Superior temporal gyrus (tissue), 1 donor: ENCODE results near the gene ICA1.
A peak's percentile ranks its signal among the peaks of the same experiment; 100 is the strongest.
"Not testable (repeated sequence)": the region's sequence is repeated elsewhere in the genome, so short reads cannot be mapped to it uniquely, and the experiment has no call there.

Experiments used
- DNase-seq: peaks from one replicate; pipeline ENCODE4 v3.0.0-alpha.2; 2016; ENCODE audit errors: extremely low spot score

The ICA1 gene

DNA sequence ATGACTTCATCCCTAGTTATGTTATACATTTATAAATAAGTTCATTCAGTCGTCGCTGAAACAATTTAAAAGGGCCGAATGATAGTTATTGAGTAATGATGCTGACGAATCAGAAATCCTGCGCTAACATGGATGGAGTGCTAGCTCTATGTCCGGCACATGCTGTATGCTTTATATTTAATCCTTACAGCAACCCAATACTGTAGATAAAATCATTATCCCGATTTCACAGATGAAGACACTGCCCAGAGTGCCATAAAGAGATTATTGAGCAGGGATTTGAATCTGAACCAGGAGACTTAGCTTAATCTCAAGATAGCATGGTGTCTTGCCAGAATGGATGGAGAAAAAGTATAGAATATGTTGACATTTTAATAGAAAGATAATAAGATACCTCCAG lies 1.1 kb upstream of the ICA1 start:
- DNase-seq, result peak; percentile 41

DNA sequence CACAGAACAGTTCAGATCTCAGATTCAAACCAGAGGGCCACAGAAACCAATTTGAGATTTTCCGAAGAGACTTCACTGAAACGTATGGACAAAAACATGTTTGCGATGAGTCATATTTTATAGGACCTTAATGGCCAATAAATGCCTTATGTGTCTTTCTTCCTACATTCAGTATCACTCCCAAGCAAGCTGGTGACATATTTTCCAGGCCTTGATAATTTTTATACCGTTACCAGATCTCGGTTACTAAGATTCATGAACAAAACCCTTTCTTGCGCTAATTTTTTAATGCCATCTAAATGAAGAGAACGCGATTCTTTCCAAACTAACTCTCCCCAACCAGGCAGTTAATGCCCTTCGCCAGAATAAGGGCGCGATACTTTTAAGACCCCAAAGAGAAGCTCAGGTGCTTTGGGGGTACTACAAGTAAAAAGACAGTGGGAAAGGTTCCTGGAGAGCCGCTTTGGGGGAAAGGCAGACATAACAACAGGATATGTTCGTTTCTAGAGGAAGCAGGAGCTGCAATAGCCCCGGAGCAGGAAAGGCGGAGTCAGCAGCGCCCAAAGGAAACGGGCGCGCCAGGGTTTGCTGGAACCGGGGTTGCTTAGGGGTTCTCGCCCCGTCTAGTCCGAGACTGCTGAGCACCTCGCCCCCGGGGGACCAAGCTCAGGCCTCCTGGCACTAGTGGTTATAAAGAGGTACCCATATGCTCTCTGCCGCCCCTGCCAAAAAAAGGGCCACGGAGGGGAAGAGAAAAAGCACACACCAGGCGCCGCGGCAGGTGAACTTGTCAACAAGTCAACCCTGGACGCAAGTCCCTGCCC lies 884 bp downstream of the ICA1 start:
- peak; percentile 43 for DNase-seq

DNA sequence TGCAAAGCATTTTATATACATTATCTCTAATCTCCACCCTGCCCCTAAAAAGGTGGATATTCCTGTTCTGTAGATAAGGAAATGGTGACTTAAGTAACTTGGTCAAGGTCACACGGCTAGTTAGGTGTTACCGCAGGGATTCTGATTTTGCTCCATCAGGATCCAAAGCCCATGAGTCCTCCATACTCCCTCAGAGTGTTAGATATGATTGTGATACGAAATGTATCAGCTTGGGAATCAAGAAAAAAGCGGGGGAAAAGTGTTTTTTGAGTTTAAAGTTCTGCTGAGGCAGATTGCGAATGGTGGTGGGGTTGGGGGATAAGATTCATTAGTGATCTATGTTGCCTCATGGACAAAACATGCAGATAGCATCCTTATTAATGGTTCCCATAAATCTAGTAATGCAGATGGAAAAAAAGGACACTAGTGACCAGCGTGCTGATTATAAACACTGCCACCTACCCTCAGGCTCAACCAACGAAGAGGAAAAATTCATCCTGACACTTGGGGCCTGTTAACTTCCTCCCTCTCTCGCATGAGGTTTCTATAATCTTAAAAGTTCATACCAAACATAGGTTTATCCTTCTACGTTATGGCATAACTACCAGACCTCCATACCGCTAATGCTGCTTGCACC lies 2.3 kb downstream of the ICA1 start:
- no peak for DNase-seq

DNA sequence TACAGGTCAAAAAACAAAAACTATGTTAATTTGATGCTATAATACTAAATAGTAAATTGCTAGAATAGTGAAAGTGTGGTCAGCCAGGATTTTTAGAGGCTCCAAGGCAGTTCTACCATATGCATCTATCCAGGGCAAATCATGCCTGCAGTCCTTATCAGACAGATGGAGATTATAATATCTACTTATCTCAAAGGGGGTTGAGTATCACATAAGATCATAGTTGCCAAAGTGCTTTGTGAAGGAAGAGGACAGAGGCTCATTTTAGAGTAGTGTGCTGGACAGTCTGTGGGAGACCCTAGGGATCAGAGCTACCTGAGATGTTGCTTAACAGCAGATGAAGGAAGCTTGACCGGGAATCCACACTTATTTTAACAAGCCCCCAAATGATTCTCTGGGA lies 3.2 kb downstream of the ICA1 start:
- DNase-seq, result no peak

DNA sequence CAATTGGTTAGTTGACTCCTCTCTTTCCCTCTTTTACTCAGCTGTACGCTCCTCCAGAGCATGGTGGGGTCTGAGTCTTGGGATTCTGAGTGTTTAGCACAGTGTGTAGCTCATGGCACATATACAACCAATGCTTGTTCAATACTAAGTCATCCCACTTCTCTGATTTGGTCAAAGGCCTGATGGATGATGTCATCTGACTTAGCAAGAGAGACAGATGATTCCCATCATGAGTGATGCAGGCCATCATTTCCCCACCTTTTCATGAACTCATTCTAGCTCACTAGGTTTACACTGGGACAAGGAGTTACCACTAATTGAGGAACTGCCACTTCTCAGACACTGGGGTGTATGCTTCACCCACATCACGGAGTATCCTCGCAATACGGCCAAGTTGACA lies 3.8 kb downstream of the ICA1 start:
- no peak for DNase-seq

DNA sequence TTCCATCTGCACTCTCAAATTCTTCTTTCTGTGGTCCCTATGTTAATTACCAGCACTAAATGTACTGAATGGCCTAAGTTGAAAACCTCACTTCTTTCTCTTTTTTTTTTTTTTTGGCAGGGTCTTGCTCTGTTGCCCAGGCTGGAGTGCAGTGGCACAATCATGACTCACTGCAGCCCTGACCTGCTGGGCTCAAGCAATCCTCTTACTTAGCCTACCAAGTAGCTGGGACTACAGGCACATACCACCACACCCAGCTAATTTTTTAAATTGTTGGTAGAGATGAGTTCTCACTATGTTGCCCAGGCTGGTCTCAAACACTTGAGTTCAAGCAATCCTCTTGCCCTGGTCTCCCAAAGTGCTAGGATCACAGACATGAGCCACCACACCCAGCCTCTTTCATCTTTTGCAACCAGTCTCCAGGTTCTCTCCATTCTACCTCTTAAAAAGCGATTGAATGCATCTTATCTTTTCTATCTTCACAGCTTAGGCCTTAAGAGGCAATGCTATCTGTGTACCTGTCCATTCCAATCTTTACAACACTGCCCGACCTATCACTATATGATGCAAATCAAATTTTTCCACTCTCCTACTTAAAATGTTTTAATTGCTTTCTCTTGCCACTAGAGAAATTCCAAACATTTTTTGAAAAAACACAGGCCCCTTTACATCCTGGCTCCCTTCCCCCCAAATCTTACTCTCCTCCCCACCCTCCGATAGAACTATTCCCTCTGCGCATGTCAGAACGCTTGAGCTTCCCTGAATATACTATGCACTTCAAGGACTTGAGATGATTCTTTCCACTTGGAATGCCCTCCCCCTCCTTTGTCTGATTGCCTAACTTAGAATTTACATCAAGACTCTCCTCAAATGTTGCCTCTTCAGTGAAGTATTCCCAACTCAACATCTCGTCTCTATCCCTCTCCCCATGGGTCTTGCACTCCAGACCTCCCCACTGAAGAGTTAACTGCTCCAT lies 6.0 kb downstream of the ICA1 start:
- DNase-seq, result no peak

DNA sequence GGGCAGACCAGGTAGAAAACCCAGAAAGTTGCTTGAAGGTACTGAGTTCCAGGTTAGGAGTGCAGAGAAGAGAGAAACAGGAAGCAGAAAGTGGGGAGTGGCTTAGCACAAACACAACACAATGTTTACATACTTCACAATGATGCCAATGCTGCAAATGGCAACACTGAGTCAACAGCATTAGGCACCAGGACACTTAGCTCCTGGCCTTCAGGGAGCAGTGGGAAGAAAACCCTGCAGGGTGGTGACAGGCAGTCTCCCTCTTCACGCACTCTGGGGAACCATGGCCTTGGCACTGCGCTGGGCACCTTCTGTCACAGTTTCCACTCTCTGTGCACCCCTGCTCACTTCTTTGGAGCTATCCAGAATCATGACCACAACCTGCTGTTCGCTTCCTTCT lies 7.3 kb downstream of the ICA1 start:
- DNase-seq, result no peak

DNA sequence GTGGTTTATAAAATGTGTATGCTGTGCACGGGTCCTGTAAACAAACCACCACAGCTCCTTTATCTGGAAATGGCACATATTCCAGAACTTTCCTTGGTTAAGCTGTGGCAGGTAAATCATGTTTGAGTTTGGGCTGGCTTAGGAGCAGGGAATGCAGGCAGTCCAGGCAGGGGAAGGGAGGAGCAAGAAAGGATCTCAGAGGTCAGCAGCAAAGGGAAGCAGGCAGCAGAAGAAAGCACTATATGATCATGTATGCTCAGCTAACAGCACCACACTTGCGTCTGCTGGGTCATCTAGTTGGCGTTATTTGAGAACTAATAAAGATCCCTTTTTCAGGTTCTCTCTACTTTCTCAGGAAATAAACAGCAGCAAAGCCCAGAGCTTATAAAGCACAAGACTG lies 7.8 kb downstream of the ICA1 start:
- no peak for DNase-seq

DNA sequence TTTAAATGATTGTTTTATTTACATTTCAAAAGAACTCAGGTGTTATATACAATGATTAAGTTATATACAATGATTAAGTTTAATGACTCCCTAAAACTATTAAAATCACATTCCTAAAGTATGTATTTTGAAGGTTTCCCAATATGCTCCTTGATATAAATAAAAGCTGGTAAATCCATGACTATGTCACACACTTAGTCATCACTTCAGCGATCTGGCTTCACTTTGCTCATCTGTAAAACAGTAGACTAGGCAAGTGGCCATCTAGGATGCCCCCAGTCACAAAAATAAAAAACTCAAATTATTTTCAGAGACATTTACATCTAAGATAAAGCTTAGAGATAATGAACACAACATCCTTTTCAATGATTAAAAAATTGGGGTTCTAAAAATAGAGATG lies 10.8 kb downstream of the ICA1 start:
- DNase-seq, result no peak

DNA sequence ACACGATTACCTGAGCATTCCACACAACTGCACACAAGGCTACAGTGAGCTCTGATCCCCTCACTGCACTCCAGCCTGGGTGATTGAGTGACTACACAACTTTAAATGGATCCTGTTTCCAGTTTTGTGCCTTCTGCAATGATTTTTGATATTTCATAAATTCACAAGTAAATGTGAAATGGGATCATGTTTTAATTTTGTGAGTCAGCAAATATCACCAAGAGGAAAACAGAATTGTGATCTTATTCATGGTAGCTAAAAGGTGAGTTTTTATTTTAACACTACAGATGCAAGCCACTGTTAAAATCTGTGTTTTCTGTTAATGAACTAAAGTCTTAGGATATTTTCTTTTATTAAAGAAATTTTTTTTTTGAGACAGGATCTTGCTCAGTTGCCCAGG lies 11.4 kb downstream of the ICA1 start:
- DNase-seq, result no peak

DNA sequence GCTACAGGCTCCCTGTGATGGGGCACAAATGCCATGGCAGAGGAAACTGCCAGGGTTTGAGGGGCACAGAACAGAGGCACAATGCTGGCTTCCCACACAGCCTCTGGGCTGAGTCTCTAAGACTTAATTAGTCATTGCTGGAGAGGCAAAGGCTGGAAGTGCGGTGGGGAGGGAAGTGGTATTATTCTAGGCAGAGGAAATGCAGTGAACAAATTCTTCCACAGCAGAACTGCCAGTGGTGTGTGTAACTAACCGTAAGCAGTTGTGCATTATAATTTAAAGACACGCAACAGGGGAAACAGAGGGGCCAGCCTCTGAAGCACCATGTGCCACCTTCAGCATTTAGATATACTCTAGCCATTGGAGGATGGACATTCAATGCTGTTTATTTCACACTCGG lies 12.8 kb downstream of the ICA1 start:
- no peak for DNase-seq

DNA sequence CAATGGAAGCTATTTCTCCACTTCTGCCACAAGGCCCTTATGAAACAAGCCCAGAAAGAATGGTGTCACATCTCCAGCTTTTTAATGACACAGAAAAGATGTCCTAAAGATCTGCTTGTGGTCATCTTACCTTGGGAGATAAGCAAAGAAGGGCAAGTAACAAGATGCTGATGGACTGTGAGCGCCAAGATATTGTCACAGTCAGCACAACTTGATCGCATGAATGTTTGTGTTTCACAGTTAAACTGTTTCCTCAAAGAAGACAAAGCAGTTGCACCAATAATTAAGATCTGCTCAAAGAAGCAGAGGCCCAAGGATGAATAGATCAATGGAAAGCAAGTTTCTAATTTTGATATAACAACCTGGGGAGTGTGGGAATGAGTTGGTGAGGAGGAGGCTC lies 15.9 kb downstream of the ICA1 start:
- no peak for DNase-seq

DNA sequence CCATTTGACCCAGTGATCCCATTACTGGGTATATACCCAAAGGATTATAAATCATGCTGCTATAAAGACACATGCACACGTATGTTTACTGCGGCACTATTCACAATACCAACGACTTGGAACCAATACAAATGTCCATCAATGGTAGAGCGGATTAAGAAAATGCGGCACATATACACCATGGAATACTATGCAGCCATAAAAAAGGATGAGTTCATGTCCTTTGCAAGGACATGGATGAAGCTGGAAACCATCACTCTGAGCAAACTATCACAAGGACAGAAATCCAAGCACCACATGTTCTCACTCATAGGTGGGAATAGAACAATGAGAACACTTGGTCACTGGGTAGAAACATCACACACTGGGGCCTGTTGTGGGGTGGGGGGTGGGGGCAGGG lies 16.9 kb downstream of the ICA1 start:
- DNase-seq, result not testable (repeated sequence)

DNA sequence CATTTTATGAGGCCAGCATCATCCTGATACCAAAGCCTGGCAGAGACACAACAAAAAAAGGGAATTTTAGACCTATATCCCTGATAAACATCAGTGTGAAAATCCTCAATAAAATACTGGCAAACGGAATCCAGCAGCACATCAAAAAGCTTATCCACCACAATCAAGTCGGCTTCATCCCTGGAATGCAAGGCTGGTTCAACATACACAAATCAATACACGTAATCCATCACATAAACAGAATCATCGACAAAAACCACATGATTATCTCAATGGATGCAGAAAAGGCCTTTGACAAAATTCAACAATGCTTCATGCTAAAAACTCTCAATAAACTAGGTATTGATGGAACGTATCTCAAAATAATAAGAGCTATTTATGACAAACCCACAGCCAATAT lies 18.9 kb downstream of the ICA1 start:
- DNase-seq, result not testable (repeated sequence)

DNA sequence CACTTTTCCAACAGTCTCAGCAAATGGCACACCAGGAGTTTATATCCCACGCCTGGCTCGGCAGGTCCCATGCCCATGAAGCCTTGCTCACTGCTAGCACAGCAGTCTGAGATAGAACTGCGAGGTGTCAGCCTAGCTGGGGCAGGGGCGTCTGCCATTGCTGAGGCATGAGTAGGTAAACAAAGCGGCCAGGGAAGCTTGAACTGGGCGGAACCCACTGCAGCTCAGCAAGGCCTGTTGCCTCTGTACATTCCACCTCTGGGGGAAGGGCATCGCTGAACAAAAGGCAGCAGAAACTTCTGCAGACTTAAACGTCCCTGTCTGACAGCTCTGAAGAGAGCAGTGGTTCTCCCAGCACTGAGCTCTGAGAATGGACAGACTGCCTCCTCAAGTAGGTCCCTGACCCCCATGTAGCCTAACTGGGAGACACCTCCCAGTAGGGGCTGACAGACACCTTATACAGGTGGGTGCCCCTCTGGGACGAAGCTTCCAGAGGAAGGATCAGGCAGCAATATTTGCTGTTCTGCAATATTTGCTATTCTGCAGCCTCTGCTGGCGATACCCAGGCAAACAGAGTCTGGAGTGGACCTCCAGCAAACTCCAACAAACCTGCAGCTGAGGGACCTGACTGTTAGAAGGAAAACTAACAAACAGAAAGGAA lies 22.1 kb downstream of the ICA1 start:
- DNase-seq, result not testable (repeated sequence)

DNA sequence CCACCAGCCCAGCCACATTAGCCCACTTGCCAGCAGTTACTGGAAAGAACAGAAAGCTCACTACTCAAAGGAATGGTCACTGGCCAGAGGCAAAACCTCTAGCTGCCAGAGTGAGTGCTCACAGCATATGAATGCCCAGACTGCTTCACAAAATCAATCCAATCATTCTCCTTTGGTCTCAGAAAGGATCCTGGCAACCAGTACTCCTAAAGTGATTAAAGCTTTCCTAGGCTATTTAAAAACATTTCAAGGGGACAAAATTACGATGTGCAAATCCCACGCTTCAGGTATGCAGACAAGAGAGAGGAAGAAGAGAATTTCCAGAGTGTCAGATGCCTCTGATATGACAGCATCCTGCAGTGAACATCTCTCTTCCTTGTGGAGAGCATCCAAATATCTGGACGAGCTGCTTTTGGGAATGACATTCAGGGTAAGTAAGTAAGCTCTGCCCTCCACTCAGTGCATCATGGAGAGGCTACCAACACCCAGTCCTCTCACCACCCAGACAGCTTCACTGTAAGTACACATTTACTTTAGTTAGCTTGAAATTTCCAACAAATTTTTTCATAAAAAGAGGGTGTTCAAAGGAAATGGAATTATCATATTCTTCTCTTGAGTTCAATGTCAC lies 25.1 kb downstream of the ICA1 start:
- DNase-seq, result no peak

DNA sequence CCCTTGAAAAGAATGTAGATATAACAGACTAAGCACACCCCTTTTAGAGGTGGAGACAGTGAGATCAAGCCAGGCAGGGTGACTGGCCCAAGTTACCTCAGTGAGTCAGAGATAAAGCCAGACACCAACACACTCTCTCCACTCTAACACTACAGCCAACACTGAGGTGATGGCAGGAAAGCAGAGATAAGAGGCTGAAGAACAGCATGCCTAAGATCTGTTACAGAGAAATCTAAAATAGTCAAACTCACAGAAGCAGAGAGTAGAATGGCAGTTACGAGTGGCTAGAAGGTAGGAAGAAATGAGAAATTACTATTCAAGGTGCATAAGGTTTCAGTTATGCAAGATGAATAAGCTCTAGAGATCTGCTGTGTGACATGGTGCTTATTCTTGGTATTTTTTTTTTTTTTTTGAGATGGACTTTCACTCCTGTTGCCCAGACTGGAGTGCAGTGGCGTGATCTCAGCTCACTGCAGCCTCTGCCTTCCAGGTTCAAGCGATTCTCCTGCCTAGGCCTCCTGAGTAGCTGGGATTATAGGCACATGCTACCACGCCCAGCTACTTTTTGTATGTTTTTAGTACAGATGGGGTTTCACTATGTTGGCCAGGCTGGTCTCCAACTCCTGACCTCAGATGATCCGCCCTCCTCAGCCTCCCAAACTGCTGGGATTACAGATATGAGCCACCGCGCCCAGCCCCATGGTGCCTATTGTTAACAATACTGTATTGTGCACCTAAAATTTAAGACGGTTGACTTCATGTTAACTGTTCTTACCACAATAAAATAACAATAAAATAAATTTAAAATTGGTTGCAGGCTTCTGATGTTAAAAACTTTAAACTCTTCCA lies 28.7 kb downstream of the ICA1 start:
- DNase-seq, result no peak

DNA sequence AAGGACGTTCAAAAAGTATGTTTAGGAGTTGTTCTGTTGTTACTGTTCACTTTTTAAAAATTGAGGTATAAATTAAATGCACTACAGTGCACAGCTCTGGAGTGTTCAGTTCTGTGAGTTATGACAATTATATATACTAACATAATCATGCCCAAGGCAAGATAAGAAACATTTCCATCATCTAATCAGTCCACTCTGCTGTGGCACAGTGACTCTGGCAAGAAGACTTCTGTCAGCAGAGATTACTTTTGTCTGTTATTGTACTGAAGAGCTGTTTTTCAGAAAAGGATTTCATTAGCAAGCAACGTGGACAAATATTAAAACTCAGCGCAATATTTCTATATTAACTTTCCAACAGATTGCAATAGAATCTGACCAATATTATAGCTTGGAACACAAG lies 32.0 kb downstream of the ICA1 start:
- DNase-seq, result no peak

DNA sequence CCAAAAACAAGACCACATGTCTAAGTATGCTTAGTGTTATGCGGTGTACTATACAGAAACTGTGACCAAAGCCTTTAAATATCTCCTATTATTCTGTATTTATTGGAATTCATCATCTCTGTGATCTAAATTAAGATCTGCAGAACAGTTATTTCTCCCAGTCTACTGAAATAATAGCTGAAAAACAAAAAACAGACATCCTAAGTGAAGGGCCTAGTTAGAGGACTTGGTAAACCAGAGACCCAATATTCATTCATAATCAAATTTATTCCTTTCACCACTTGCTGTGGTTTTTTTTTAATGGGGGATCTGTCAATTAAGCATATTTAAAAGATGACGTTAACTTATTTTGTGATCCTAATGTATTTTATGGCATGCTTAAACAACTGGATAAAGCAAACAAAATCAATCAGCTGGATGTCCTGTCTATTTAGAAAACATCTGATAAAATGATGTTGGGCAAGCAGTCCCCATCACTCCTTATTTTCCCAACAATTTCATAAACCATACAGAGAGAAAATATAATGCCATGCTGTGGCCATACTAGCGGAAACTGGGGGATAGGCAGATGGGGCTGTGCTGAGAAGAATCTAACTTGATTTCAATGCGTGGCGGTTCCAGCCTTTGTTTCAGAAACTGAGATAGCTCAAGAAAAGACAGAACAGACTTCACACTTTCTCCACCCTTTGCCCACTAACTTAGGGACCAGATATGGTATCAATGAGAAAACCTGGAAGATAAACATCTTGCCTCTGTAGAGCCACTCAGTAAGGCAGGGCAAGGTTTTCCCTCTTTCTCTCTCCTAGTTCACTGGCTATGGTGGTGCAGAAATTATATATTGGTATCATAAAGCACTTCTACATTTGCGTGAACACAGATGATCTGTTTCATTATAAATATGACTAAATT lies 32.9 kb downstream of the ICA1 start:
- DNase-seq, result no peak
